DLD1 (cell line): Measurements from ENCODE around the gene CRISP1.
"Not testable (repeated sequence)": the region's sequence is repeated elsewhere in the genome, so short reads cannot be mapped to it uniquely, and the experiment has no call there.

Experiments used
- in situ Hi-C: cut with HindIII; loops from 2 replicates; pipeline ENCODE4 v1.10.0; 2017; ENCODE audit warnings: low sequenced_read_pairs

Gene CRISP1, protein sequence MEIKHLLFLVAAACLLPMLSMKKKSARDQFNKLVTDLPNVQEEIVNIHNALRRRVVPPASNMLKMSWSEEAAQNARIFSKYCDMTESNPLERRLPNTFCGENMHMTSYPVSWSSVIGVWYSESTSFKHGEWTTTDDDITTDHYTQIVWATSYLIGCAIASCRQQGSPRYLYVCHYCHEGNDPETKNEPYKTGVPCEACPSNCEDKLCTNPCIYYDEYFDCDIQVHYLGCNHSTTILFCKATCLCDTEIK

GRCh38 chr6:49866485-49866943, at the start of gene CRISP1:
CRISP1 (minus strand) TSS chr6:49866535; CDS start chr6:49857400, 9,135 bp downstream.
- in situ Hi-C loops: no loop called here

DNA sequence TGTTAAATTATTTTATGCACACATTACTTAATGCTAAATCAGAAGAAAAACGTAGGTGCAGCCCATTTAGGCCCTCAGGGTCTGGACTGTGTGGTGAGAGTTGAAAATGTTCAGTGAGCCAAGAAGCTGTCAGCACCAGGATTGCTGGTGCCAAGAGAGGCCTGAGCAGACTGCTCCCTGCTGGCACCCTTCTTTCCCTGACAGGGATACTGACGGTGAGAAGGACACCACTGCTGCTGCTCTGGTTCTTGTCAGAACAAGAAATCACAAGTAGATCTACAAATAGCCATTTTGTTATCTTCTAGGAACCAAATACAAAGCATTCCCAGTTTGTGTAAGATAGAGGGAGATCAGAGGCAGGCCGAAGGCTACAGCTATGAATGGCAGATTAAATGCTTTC, 48.7 kb upstream of the CRISP1 start:
- in situ Hi-C loops: no loop called here

DNA sequence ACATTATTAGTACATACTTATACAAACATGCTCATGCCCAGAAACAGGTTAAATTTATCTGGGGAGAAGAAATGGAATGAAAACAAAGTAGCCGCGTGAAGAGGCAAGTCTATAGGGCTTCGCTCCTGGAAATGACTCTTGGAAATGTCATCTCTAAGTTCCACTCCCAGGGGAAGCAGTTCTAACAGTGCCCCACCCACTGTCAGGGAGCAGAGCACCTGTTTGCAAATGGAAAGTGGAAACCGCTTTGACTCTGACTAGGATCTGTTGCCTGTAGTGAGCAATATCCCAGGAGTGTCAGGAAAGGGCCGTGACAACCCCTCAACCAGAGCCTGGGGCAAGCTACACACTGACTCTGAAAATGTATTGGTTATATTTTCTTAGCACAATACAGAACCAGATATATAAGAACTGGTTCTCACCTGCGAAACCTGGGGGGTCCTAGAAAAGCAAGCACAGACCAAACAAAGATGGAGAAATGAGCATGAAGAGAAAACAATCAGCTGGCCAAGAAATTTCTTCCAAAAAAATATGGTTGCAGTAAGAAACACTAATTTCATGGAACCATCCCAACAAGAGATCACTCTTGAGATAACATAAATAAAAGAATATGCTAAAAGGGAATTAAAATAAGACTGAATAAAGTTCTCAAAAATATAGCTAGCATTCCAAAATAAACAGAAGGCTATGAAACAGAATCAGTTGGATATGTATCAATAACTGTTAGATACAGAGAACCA, 47.5 kb upstream of the CRISP1 start:
- in situ Hi-C loops: no loop called here

- in situ Hi-C loops: no loop called here
Observed at GRCh38 chr6:49912196-49912595, 45.9 kb upstream of the CRISP1 start.

DNA sequence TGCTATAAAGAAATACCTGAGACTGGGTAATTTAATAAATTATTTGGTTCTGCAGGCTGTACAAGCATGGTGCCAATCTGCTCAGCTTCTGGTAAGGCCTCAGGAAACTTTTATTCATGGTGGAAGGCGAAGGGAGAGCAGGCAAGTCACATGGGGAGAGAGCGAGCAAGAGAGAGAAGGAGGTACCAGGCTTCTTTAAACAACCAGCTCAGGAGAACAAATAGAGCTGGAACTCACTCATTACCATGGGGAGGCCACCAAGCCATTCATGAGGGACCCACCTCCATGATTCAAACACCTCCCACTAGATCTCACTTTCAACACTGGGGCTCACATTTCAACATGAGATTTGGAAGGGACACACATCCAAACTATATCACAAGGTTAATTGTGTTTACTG, 44.9 kb upstream of the CRISP1 start:
- in situ Hi-C loops: no loop called here

GRCh38 chr6:49909563-49909962, 43.2 kb upstream of the CRISP1 start:
- in situ Hi-C loops: no loop called here

- in situ Hi-C loops: no loop called here
Observed at GRCh38 chr6:49906526-49906925, 40.2 kb upstream of the CRISP1 start.

- in situ Hi-C loops: no loop called here
Observed at GRCh38 chr6:49905296-49905695, 39.0 kb upstream of the CRISP1 start.

GRCh38 chr6:49902856-49903255, 36.5 kb upstream of the CRISP1 start:
- in situ Hi-C loops: no loop called here

- in situ Hi-C loops: no loop called here
Observed at GRCh38 chr6:49898904-49899566, 32.7 kb upstream of the CRISP1 start.

DNA sequence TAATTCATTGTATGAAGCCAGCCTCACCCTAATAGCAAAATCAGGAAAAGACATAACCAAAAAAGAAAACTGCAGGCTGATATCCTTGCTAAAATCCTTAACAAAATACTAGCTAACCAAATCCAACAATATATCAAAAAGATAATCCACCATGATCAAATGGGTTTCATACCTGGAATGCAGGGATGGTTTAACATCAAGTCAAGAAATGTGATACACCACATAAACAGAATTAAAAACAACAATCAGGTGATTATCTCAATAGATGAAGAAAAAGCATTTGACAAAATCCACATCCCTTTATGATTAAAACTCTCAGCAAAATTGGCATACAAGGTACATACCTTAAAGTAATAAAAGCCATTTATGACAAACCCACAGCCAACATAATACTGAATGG, 29.2 kb upstream of the CRISP1 start:
- in situ Hi-C loops: not testable (repeated sequence)

DNA sequence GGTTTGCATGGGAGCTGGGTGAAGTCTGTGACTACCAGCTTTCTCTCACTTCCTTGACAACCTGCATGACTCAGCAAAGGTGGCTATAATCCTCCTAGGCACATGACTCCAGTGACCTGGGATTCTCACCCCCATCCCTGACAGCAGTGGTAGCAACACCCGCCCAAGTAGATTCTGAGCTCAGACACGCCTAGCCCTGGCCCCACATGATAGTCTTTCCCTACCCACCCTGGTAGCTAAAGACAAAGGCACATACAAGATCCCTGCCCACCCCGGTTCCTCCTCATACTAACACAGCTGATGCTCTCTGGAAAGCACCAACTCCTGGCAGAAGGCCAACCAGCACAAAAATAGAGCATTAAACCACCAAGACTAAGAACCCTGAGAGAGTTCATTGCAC, 25.9 kb upstream of the CRISP1 start:
- in situ Hi-C loops: no loop called here

DNA sequence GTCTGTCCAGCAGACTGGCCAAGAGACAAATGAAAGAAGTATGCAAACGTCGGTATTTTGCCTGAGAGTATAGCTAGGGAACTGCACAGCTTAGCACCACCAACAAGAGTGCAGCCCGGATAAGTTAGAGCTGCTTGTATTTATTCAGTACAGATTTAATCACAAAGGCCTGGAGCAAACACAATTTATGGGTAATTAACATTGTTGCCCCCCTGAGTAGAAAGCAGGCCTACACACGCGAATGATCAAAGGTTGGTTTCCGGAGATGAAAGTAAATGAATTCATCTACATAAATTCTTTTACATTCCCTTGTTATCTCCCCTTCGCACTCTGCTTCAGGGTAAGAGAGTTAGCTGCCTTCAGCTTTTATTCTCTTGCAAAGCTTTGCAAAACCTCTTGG, 24.7 kb upstream of the CRISP1 start:
- in situ Hi-C loops: no loop called here

- in situ Hi-C loops: no loop called here
Observed at GRCh38 chr6:49888742-49889431, 22.6 kb upstream of the CRISP1 start.

- in situ Hi-C loops: no loop called here
Observed at GRCh38 chr6:49868951-49869529, 2.7 kb upstream of the CRISP1 start.

DNA sequence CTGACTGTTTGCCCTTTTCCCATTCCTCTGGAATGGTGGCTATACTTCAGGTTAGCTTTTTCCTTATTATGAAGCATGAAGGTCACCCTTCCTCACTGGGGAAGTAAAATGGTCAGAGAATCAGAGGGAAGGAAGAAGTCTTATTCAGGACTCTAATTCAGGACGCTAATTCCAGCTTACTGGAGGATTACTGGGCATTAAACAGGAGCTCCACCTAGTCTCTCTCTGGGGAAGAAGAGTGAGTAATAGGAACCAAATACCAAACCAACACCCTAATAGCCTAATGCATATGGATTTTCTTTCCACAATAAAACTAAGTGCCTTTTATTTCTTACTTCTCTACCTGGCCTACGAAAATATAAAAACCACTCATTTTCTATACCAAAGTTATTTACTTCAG, 10.1 kb downstream of the CRISP1 start:
- in situ Hi-C loops: no loop called here

DNA sequence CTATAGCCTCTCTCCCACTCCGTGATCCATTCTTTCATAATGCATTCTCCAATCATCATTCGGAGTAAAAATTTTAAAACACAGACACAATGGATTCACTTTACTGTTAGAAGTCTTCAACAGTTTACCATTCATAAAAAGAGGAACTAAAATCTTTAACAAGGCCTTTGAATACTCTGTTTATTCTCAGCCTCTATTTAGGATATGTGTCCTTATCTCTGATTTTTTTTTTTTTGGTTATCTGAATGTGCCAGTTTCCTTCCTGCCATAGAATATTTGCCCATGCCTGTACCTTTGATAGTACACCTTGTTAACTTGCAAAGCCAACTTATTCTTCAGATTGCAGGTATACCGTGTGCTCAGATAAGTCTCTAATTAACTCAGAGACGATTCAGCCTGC, 11.1 kb downstream of the CRISP1 start:
- in situ Hi-C loops: no loop called here

DNA sequence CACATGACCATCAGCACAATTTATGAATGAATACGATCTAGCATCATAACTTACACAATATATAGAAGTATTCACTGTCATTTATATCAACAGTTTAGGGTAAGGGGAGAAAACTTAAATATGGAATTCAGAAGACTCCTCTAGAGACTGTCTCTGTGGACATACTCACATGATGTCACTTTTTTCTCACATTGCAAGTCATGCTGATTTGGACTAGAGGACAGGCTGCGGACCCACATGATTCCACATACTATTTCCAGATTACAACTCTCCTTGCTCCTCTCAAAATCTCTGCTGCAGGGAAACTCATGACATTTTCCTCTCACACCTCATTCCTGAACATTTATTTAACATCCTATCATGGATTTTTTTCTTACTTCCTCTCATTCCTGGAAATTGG, 13.4 kb downstream of the CRISP1 start:
- in situ Hi-C loops: no loop called here

DNA sequence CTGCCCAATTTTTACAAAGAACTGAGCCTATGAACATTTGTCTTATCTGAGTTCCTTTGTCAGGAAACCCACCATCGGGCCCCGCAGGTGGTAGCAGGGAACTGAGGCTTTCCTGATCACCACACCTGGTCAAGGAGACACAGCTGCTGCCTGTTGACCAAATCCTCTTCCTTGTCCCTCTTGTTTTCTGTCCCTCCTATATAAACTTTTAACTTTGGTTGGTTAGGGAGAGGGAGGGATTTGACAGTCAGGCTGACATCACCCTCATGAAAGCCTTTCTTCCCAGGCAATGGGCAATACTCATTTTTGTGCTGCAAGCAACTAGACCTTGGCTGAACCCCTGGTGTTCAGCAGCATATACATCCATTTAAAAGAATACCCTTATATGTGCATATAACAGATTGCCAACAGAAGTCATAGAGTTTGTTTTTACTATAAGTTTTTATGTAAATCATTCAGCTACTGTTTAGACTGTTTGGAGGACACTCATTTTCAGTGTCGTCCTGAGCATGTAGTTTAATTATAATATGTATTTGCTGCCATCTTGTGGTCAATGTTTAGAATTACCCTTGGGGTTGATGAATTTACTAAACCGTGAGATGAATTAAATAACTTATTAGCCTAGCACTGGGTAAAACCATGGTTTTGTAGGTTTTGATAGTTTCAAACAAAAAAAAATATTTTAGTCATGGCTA, 17.0 kb downstream of the CRISP1 start:
- in situ Hi-C loops: no loop called here

- in situ Hi-C loops: no loop called here
Observed at GRCh38 chr6:49847673-49848072, 18.7 kb downstream of the CRISP1 start.
